H1 (cell line): ENCODE measurements around the gene INPP5B. TPM values are rescaled to one million over a fixed set of nuclear protein-coding genes. Genes with fewer than 3 reads are reported as not detected.

Experiments used
- CTCF ChIA-PET: fragments of 300-600 bp; sonication (Branson Sonifier 250); formaldehyde crosslinking; loops from one replicate; lab custom pipeline; 2021; ENCODE audit not compliant: partially characterized antibody; lab: Charles Lee
- POLR2A ChIA-PET: fragments of 300-600 bp; sonication (Branson Sonifier 250); formaldehyde crosslinking; loops from one replicate; lab custom pipeline; 2021; ENCODE audit warnings: inconsistent platforms; ENCODE audit not compliant: partially characterized antibody; lab: Charles Lee
- DNase-seq, 2 experiments: peaks; one replicate each; pipeline versions ENCODE4 v3.0.0 to v3.0.0-alpha.2; 2010 to 2022; ENCODE audit warnings: low spot score in 2 of 2, low read depth in 1 of 2, mixed read lengths in 1 of 2
- FAIRE-seq: peaks from 2 replicates; lab custom pipeline; 2011; peaks lifted over from hg19 to GRCh38; lab: Jason Lieb, UNC
- H2AFZ ChIP-seq: 2 replicates; pipeline ENCODE4 v1.8.1; 2012; ENCODE audit warnings: low read length, inconsistent platforms
- H2AK5ac ChIP-seq: 2 replicates; pipeline ENCODE4 v1.6.1; 2013; ENCODE audit warnings: low read depth, low read length
- H2BK120ac ChIP-seq: replicated peaks from 2 replicates; pipeline ENCODE3; 2013; ENCODE audit warnings: low read depth, low read length, inconsistent platforms
- H2BK12ac ChIP-seq: 2 replicates; pipeline ENCODE4 v1.6.1; 2013; ENCODE audit warnings: low read depth, low read length
- H2BK15ac ChIP-seq: 2 replicates; pipeline ENCODE4 v1.6.1; 2013; ENCODE audit warnings: low read length
- H2BK20ac ChIP-seq: 2 replicates; pipeline ENCODE4 v1.6.1; 2013; ENCODE audit warnings: low read length
- H2BK5ac ChIP-seq: 2 replicates; pipeline ENCODE4 v1.6.1; 2013; ENCODE audit warnings: low read depth, low read length
- H3K14ac ChIP-seq: 2 replicates; pipeline ENCODE4 v1.6.1; 2013; ENCODE audit warnings: inconsistent platforms; ENCODE audit not compliant: insufficient read length
- H3K18ac ChIP-seq: 2 replicates; pipeline ENCODE4 v1.6.1; 2013; ENCODE audit warnings: low read length; ENCODE audit errors: extremely low read depth
- H3K23ac ChIP-seq: 2 replicates; pipeline ENCODE4 v1.6.1; 2013; ENCODE audit warnings: inconsistent platforms; ENCODE audit not compliant: insufficient read length
- H3K23me2 ChIP-seq: 2 replicates; pipeline ENCODE4 v1.6.1; 2013; ENCODE audit warnings: low read depth, low read length
- H3K27ac ChIP-seq: 2 replicates; pipeline ENCODE4 v1.6.1; 2011; ENCODE audit warnings: low read depth, low read length, inconsistent platforms
- H3K27me3 ChIP-seq, 4 experiments: replicated peaks in 1 of 4; 1 replicate in 1 of 4; 2 replicates in 3 of 4; pipeline versions ENCODE4 v1.6.1 to v1.8.1; 2011 to 2013; ENCODE audit warnings: low read length in 3 of 4, mild to moderate bottlenecking in 3 of 4, inconsistent platforms in 2 of 4, mixed read lengths in 2 of 4, moderate library complexity in 1 of 4; ENCODE audit not compliant: control insufficient read depth in 3 of 4, insufficient read depth in 3 of 4; ENCODE audit errors: extremely low read depth in 1 of 4
- H3K36me3 ChIP-seq, 4 experiments: 2 replicates each; pipeline versions ENCODE4 v1.6.1 to v1.8.1; 2011 to 2013; ENCODE audit warnings: mild to moderate bottlenecking in 4 of 4, low read length in 3 of 4, moderate library complexity in 2 of 4, control low read depth in 1 of 4, inconsistent platforms in 1 of 4; ENCODE audit not compliant: insufficient read depth in 4 of 4, control insufficient read depth in 2 of 4
- H3K4ac ChIP-seq: replicated peaks from 2 replicates; pipeline ENCODE3; 2013; ENCODE audit warnings: low read length, low read depth, mixed read lengths, inconsistent platforms; ENCODE audit not compliant: insufficient read length
- H3K4me1 ChIP-seq, 4 experiments: replicated peaks in 1 of 4; 1 replicate in 1 of 4; 2 replicates in 3 of 4; pipeline versions ENCODE4 v1.6.1 to v1.8.1; 2011 to 2013; ENCODE audit warnings: low read length in 3 of 4, inconsistent platforms in 2 of 4, mixed read lengths in 1 of 4; ENCODE audit not compliant: insufficient read depth in 4 of 4, control insufficient read depth in 3 of 4
- H3K4me2 ChIP-seq, 2 experiments: 2 replicates each; pipeline versions ENCODE4 v1.6.1 to v1.8.1; 2011 to 2013; ENCODE audit warnings: low read depth in 2 of 2, low read length in 2 of 2, control low read depth in 1 of 2, inconsistent platforms in 1 of 2, mild to moderate bottlenecking in 1 of 2; ENCODE audit not compliant: insufficient read depth in 1 of 2
- H3K4me3 ChIP-seq, 4 experiments: fragments of 200-600, 300-600 bp in 1 of 4; sonication (generic), shearing (Covaris generic), sonication (Bioruptor Twin) in 1 of 4; 2 replicates each; pipeline versions ENCODE4 v1.5.1 to v1.8.1; 2011 to 2016; ENCODE audit warnings: low read length in 4 of 4, low read depth in 3 of 4, control low read depth in 2 of 4, inconsistent platforms in 2 of 4, mild to moderate bottlenecking in 2 of 4, mixed read lengths in 1 of 4, moderate library complexity in 1 of 4; ENCODE audit not compliant: insufficient read depth in 2 of 4; ENCODE audit errors: extremely low read depth in 1 of 4
- H3K56ac ChIP-seq: replicated peaks from 2 replicates; pipeline ENCODE3; 2013; ENCODE audit warnings: low read depth, mild to moderate bottlenecking, mixed read lengths, low read length, inconsistent platforms; ENCODE audit not compliant: insufficient read length
- H3K79me1 ChIP-seq: 2 replicates; pipeline ENCODE4 v1.6.1; 2013; ENCODE audit warnings: low read depth, low read length, control low read depth
- H3K79me2 ChIP-seq, 2 experiments: 2 replicates each; pipeline versions ENCODE4 v1.6.1 to v1.8.1; 2012 to 2013; ENCODE audit warnings: low read length in 2 of 2, mild to moderate bottlenecking in 2 of 2, inconsistent platforms in 1 of 2; ENCODE audit not compliant: insufficient read depth in 2 of 2, control insufficient read depth in 1 of 2
- H3K9ac ChIP-seq, 4 experiments: replicated peaks in 1 of 4; 1 replicate in 1 of 4; 2 replicates in 3 of 4; pipeline versions ENCODE4 v1.6.1 to v1.8.1; 2011 to 2013; ENCODE audit warnings: low read depth in 3 of 4, low read length in 3 of 4, control low read depth in 2 of 4, mild to moderate bottlenecking in 2 of 4, moderate library complexity in 2 of 4, inconsistent platforms in 1 of 4; ENCODE audit errors: extremely low read depth in 1 of 4
- H3K9me3 ChIP-seq, 2 experiments: 2 replicates each; pipeline versions ENCODE4 v1.6.1 to v1.8.1; 2012 to 2013; ENCODE audit warnings: mild to moderate bottlenecking in 2 of 2, moderate library complexity in 2 of 2, control low read depth in 1 of 2, inconsistent platforms in 1 of 2, low read depth in 1 of 2, low read length in 1 of 2, mixed read lengths in 1 of 2; ENCODE audit not compliant: insufficient read depth in 2 of 2
- H4K20me1 ChIP-seq, 2 experiments: replicated peaks in 1 of 2; 2 replicates each; pipeline versions ENCODE3 to v1.8.1; 2011 to 2013; ENCODE audit warnings: inconsistent platforms in 2 of 2, low read length in 2 of 2, mild to moderate bottlenecking in 1 of 2; ENCODE audit not compliant: insufficient read depth in 2 of 2, control insufficient read depth in 1 of 2
- H4K5ac ChIP-seq: 2 replicates; pipeline ENCODE4 v1.6.1; 2013; ENCODE audit warnings: low read length, low read depth, mixed read lengths, inconsistent platforms; ENCODE audit not compliant: insufficient read length
- H4K8ac ChIP-seq: 2 replicates; pipeline ENCODE4 v1.8.0; 2013; ENCODE audit warnings: mild to moderate bottlenecking, moderate library complexity, low read length, inconsistent platforms; ENCODE audit not compliant: insufficient read depth; ENCODE audit errors: extremely low read depth
- H4K91ac ChIP-seq: replicated peaks from 2 replicates; pipeline ENCODE3; 2013; ENCODE audit warnings: low read length, mixed read lengths, inconsistent platforms; ENCODE audit not compliant: insufficient read length
- BCL11A ChIP-seq, 2 experiments: IDR thresholded peaks; one replicate each; pipeline ENCODE4 v1.6.1; 2011; ENCODE audit warnings: low read depth in 2 of 2, low read length in 2 of 2, mild to moderate bottlenecking in 2 of 2
- CHD1 ChIP-seq: IDR thresholded peaks from 2 replicates; pipeline ENCODE4 v1.6.1; 2012; ENCODE audit warnings: low read depth, low read length, improper control_type of control experiment
- E2F6 ChIP-seq: IDR thresholded peaks from 2 replicates; pipeline ENCODE4 v1.6.1; 2012; ENCODE audit warnings: inconsistent platforms
- EZH2 ChIP-seq: fragments of 200-600 bp; sonication (generic); IDR thresholded peaks from 2 replicates; pipeline ENCODE4 v1.7.1; 2012; ENCODE audit warnings: low read depth, mild to moderate bottlenecking, moderate library complexity, low read length, inconsistent platforms; ENCODE audit not compliant: severe bottlenecking
- NANOG ChIP-seq: IDR thresholded peaks from 2 replicates; pipeline ENCODE4 v1.6.1; 2011; ENCODE audit warnings: low read length, low read depth, mild to moderate bottlenecking, inconsistent platforms; ENCODE audit not compliant: insufficient read depth, poor library complexity, severe bottlenecking
- POU5F1 ChIP-seq: IDR thresholded peaks from 2 replicates; pipeline ENCODE4 v1.6.1; 2011; ENCODE audit warnings: low read depth, mild to moderate bottlenecking, low read length, moderate library complexity
- RXRA ChIP-seq: IDR thresholded peaks from 2 replicates; pipeline ENCODE4 v1.6.1; 2011; ENCODE audit warnings: low read depth, mild to moderate bottlenecking, low read length, moderate library complexity; ENCODE audit not compliant: insufficient read depth
- WGBS, 2 experiments: shearing (Covaris generic) in 1 of 2; methylation state at CpG; one replicate each; pipeline versions ENCODE4 v1.1.6 to v1.1.7; 2013 to 2015; ENCODE audit warnings: low lambda C conversion rate in 2 of 2, mixed read lengths in 2 of 2, inconsistent platforms in 1 of 2, low coverage in 1 of 2, missing lambda C conversion rate in 1 of 2; ENCODE audit not compliant: insufficient replicate concordance in 2 of 2, insufficient coverage in 1 of 2, insufficient read length in 1 of 2; ENCODE audit errors: extremely low coverage in 1 of 2, missing lambda C conversion rate in 1 of 2; 5-methylcytosine and 5-hydroxymethylcytosine counted together
- polyA plus RNA-seq, 7 experiments: library from polyadenylated mRNA; depleted of rRNA in 3 of 7; stranded (reverse) in 5 of 7; unstranded in 2 of 7; fragments of >200 nt in 5 of 7; fragments of 200-250 nt in 2 of 7; gene quantifications; 1 replicate in 5 of 7; 2 replicates in 1 of 7; 4 replicates in 1 of 7; pipeline versions ENCODE4 v1.2.1 to v1.2.3, GENCODE V29; 2011 to 2013; ENCODE audit warnings: missing spikeins in 2 of 7, mixed read lengths in 2 of 7
- total RNA-seq: library from RNA; stranded (reverse); fragmentation: NEBNext Ultra II Directional; extraction: Animal tissue kit (Norgen Biotek cat#: 25700); gene quantifications from 2 replicates; pipeline ENCODE4 v1.2.1, GENCODE V29; 2021

The INPP5B gene
- total and polyA plus RNA-seq, 2 of the 8 experiments (the other 6 are each of a cell fraction or from before 2014, with no cell fraction given), result 14.0 to 23.7 TPM

GRCh38 chr1:37955685-37956084, 8.8 kb upstream of the INPP5B start:
- Histone ChIP-seq H2BK5ac (no peak overlapping the region), H3K4me2 (no peak overlapping the region), H3K18ac (no peak overlapping the region), H4K20me1 (peaks cover 0 to 3% of the 10 kb centered on the region in 2 experiments), H2AK5ac (no peak overlapping the region), H3K56ac (no peak overlapping the region), H3K23me2 (no peaks in the 10 kb centered on the region), H3K27ac (no peak overlapping the region), H3K4me3 (no peak overlapping the region), H2BK15ac (no peak overlapping the region), H3K79me2 (no peaks in the 10 kb centered on the region), H3K4me1 (no peaks in the 10 kb centered on the region), H2BK20ac (no peak overlapping the region), H3K9me3 (no peaks in the 10 kb centered on the region), H4K5ac (no peak overlapping the region), H3K9ac (no peak overlapping the region), H2BK120ac (no peak overlapping the region), H3K36me3 (peaks cover 9 to 36% (median 26%) of the 10 kb centered on the region in 4 experiments; a peak in 7 of 8 replicates), H3K27me3 (no peaks in the 10 kb centered on the region), H4K8ac (no peak overlapping the region), H3K4ac (no peak overlapping the region), H2BK12ac (no peak overlapping the region), H2AFZ (no peak overlapping the region), H3K23ac (no peak overlapping the region), H3K14ac (no peak overlapping the region), H3K79me1 (0 out of 2 replicates have a peak, but pooled peaks cover 2% of the 10 kb centered on the region), H4K91ac (no peak overlapping the region)
- DNase-seq (no peak), FAIRE-seq (no peak)
- ChIA-PET CTCF (interaction anchor here (0.7 to 3.0 kb wide), 5 partner anchors 9 to 71 kb away, joined by 3 to 9 read pairs (median 4); no protein-coding TSS in a partner anchor), POLR2A (interaction anchor here (0.7 to 1.6 kb wide), 5 partner anchors 11 to 24 kb away, joined by 3 to 6 read pairs (median 4); no protein-coding TSS in a partner anchor)
- WGBS, 2 experiments, result 87% methylated on average over 3 of the region's 3 CpGs; no CpG with 5 or more reads in 1 of the 2 experiments
- TF ChIP-seq POU5F1, result no peak
- no peak for TF ChIP-seq BCL11A (IDR thresholded peaks at IDR 0.05; ENCODE audit: low read depth in 2 of 2, low read length in 2 of 2)
- TF ChIP-seq EZH2, result no peak
- no peak for TF ChIP-seq NANOG
- no peak for TF ChIP-seq CHD1
- no peak for TF ChIP-seq RXRA
- TF ChIP-seq E2F6, result no peak
